SK-N-MC (cell line): ENCODE measurements around the gene TM4SF1.

Source experiments
- EZH2 ChIP-seq: fragments of 200-600 bp; sonication (generic); IDR thresholded peaks from one replicate; pipeline ENCODE4 v1.6.1; 2017; ENCODE audit warnings: antibody characterized with exemption
- POLR2AphosphoS5 ChIP-seq: IDR thresholded peaks from 2 replicates; pipeline ENCODE4 v1.6.1; 2012; ENCODE audit warnings: mild to moderate bottlenecking, low read depth, low read length, borderline replicate concordance

DNA sequence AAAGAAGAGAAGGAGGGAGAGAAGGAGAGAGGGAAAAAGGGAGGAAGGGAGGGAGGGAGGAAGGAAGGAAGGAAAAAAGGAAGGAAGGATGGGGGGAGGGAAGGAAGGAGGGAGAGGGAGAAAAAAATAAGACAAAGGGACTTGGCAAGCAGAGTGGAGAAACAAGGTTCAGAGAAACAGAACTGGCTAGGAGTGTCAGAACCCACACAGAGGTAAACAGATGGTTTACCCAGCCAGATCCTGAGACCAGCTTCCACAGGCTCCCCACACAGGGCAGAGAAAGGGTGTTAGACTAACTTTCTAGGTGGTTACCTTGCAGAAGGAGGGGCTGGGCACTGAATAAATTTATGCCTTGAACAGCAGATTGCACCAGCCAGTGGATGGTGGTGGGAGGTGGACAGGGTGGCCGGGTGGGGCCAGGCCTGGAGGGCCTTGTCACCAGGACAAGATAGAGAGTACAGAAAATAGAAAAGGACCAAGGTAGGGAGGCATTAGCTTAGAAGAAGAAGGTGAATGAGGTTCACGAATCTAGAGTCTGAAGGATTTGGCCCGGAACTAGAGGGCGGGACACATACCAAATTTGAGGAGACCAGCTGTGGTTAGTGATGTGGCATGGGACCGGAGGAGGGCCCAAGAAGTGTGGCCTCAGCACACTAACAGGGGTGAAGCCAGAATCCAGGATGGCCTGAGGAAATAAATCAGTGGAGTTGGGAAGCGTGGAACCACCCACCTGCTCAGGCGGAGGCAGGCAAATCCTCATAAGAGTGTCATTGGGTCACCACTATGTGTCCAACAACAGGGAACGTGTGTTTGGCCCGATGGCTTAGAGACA lies 1.2 kb upstream of the TM4SF1 start:
- TF ChIP-seq POLR2AphosphoS5 (no peak), EZH2 (no peak)
